Esophagus squamous epithelium (tissue), 5 donors: Measurements from ENCODE around the gene WAPL. TPM values are rescaled to one million over a fixed set of nuclear protein-coding genes. Genes with fewer than 3 reads are reported as not detected.

Experiments used
- DNase-seq: peaks from one replicate; lab custom pipeline; 2025; lab: John Stamatoyannopoulos, UW
- H3K27ac ChIP-seq, 4 donors: fragments of 200-600 bp; sonication (generic); one replicate each; pipeline ENCODE4 v1.5.1; 2016 to 2019; ENCODE audit warnings: mild to moderate bottlenecking in 1 of 4
- H3K27me3 ChIP-seq, 4 donors: fragments of 200-600 bp; sonication (generic); 1 replicate in 3 of 4; 2 replicates in 1 of 4; pipeline versions ENCODE4 v1.5.1 to v1.6.0; 2017 to 2021; ENCODE audit warnings: antibody characterized with exemption in 1 of 4
- H3K36me3 ChIP-seq, 3 donors: fragments of 200-600 bp; sonication (generic); one replicate each; pipeline ENCODE4 v1.5.1; 2016 to 2019
- H3K4me1 ChIP-seq, 3 donors: fragments of 200-600 bp; sonication (generic); one replicate each; pipeline ENCODE4 v1.5.1; 2017 to 2019
- H3K4me3 ChIP-seq, 4 donors: fragments of 200-600 bp; sonication (generic); 1 replicate in 3 of 4; 2 replicates in 1 of 4; pipeline ENCODE4 v1.5.1; 2016 to 2019; ENCODE audit warnings: mild to moderate bottlenecking in 2 of 4, moderate library complexity in 1 of 4
- H3K9me3 ChIP-seq, 3 donors: fragments of 200-600 bp; sonication (generic); one replicate each; pipeline ENCODE4 v1.5.1; 2016 to 2019
- CTCF ChIP-seq, 6 experiments: fragments of 450-650 bp in 4 of 6; fragments of 200-600 bp in 2 of 6; sonication (generic) in 2 of 6; IDR thresholded peaks; one replicate each; pipeline ENCODE4 v1.5.1; 2016 to 2019; ENCODE audit warnings: antibody characterized with exemption in 6 of 6, mild to moderate bottlenecking in 4 of 6, moderate library complexity in 4 of 6
- POLR2A ChIP-seq, 4 donors: fragments of 450-650 bp; IDR thresholded peaks; one replicate each; pipeline ENCODE4 v1.6.1; 2017; ENCODE audit warnings: antibody characterized with exemption in 4 of 4, mild to moderate bottlenecking in 4 of 4, moderate library complexity in 3 of 4
- WGBS, 2 donors: methylation state at CpG; one replicate each; pipeline ENCODE4 v1.1.5; 2018; 5-methylcytosine and 5-hydroxymethylcytosine counted together
- intact Hi-C: fragments of 100-400 bp; cut with DNase I; formaldehyde crosslinking; loops from one replicate; pipeline ENCODE4 v1.15.0; 2022
- total RNA-seq, 4 donors: library from RNA; depleted of rRNA; stranded (reverse); fragments of >200 nt; gene quantifications; one replicate each; pipeline ENCODE4 v1.1.0, GENCODE V29; 2016
- donor health status: DM: yes; HTN: yes; CAD: no.

WAPL gene
- total RNA-seq, 4 donors from 2014 or later, result 21.4 to 44.4 (median 28.2) TPM

GRCh38 chr10:86415583-86415982 lies 106.0 kb downstream of the WAPL start:
- no peaks in the 10 kb centered on the region for H3K27me3 ChIP-seq
- no peak overlapping the region for H3K27ac ChIP-seq
- no peak for DNase-seq
- no peaks in the 10 kb centered on the region for H3K9me3 ChIP-seq
- no peaks in the 10 kb centered on the region for H3K36me3 ChIP-seq
- H3K4me1 ChIP-seq, result peaks cover 0 to 13% (median 13%) of the 10 kb centered on the region in 3 donors
- 54 to 58% methylated on average over 5 of the region's 5 CpGs for WGBS, 2 donors
- intact Hi-C loops, result no loop called here
- H3K4me3 ChIP-seq, result no peak overlapping the region
- TF ChIP-seq CTCF (IDR thresholded peaks at IDR 0.05), result no peak
- no peak for TF ChIP-seq POLR2A (IDR thresholded peaks at IDR 0.05)

GRCh38 chr10:86415116-86415515 lies 106.5 kb downstream of the WAPL start:
- intact Hi-C loops, result no loop called here
- DNase-seq, result no peak
- Histone ChIP-seq H3K9me3 (no peaks in the 10 kb centered on the region), H3K36me3 (no peaks in the 10 kb centered on the region), H3K4me3 (no peak overlapping the region), H3K27me3 (no peaks in the 10 kb centered on the region), H3K4me1 (peaks cover 0 to 13% (median 13%) of the 10 kb centered on the region in 3 donors), H3K27ac (no peak overlapping the region)
- TF ChIP-seq CTCF (IDR thresholded peaks at IDR 0.05) (no peak), POLR2A (IDR thresholded peaks at IDR 0.05) (no peak)
- 83 to 88% methylated on average over 3 of the region's 3 CpGs for WGBS, 2 donors

GRCh38 chr10:86413046-86413728 lies 108.4 kb downstream of the WAPL start:
- WGBS, 2 donors, result 32 to 61% methylated on average over 6 of the region's 6 CpGs
- TF ChIP-seq CTCF (IDR thresholded peaks at IDR 0.05) (no peak), POLR2A (IDR thresholded peaks at IDR 0.05) (no peak)
- Histone ChIP-seq H3K27me3 (no peaks in the 10 kb centered on the region), H3K9me3 (no peaks in the 10 kb centered on the region), H3K27ac (no peak overlapping the region), H3K4me3 (peak overlapping the region in 1 of 4 donors; percentile 8), H3K4me1 (peaks cover 0 to 13% (median 13%) of the 10 kb centered on the region in 3 donors), H3K36me3 (no peaks in the 10 kb centered on the region)
- intact Hi-C loops, result no loop called here
- DNase-seq, result no peak

GRCh38 chr10:86411852-86412560 lies 109.6 kb downstream of the WAPL start:
- no peaks in the 10 kb centered on the region for H3K36me3 ChIP-seq
- intact Hi-C loops, result no loop called here
- peak overlapping the region in 2 of 4 donors; percentile 38 to 56 for H3K27ac ChIP-seq
- peaks cover 0 to 13% (median 13%) of the 10 kb centered on the region in 3 donors for H3K4me1 ChIP-seq
- TF ChIP-seq POLR2A (IDR thresholded peaks at IDR 0.05) (no peak), CTCF (IDR thresholded peaks at IDR 0.05) (no peak)
- H3K27me3 ChIP-seq, result no peaks in the 10 kb centered on the region
- DNase-seq, result no peak
- WGBS, 2 donors, result 76 to 89% methylated on average over 4 to 6 of the region's 6 CpGs
- H3K9me3 ChIP-seq, result no peaks in the 10 kb centered on the region
- H3K4me3 ChIP-seq, result no peak overlapping the region

GRCh38 chr10:86411281-86411841 lies 110.2 kb downstream of the WAPL start:
- Histone ChIP-seq H3K9me3 (no peaks in the 10 kb centered on the region), H3K27me3 (no peaks in the 10 kb centered on the region), H3K4me3 (no peak overlapping the region), H3K36me3 (no peaks in the 10 kb centered on the region), H3K27ac (peak overlapping the region; percentile 6 to 56 (median 22)), H3K4me1 (peaks cover 0 to 13% (median 13%) of the 10 kb centered on the region in 3 donors)
- TF ChIP-seq POLR2A (IDR thresholded peaks at IDR 0.05) (no peak), CTCF (IDR thresholded peaks at IDR 0.05) (no peak)
- DNase-seq, result no peak
- 12 to 33% methylated on average over 7 of the region's 7 CpGs for WGBS, 2 donors
- intact Hi-C loops, result no loop called here
